Measurements from ENCODE around the gene RNF44.

GRCh38 chr5:176536902-176537553 lies at the start of gene RNF44:
- TF ChIP-seq EZH2 (IDR thresholded peaks at IDR 0.05; ENCODE audit: low read length, missing control alignments) = no peak
- TF ChIP-seq, protein P1, sequence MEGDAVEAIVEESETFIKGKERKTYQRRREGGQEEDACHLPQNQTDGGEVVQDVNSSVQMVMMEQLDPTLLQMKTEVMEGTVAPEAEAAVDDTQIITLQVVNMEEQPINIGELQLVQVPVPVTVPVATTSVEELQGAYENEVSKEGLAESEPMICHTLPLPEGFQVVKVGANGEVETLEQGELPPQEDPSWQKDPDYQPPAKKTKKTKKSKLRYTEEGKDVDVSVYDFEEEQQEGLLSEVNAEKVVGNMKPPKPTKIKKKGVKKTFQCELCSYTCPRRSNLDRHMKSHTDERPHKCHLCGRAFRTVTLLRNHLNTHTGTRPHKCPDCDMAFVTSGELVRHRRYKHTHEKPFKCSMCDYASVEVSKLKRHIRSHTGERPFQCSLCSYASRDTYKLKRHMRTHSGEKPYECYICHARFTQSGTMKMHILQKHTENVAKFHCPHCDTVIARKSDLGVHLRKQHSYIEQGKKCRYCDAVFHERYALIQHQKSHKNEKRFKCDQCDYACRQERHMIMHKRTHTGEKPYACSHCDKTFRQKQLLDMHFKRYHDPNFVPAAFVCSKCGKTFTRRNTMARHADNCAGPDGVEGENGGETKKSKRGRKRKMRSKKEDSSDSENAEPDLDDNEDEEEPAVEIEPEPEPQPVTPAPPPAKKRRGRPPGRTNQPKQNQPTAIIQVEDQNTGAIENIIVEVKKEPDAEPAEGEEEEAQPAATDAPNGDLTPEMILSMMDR (conservative IDR thresholded peaks at IDR 0.05 in 1 of 2, IDR thresholded peaks at IDR 0.05 in 1 of 2; ENCODE audit: low read depth in 1 of 2, low read length in 2 of 2) = no peak

Data from fibroblast of lung (primary cell).